GM21786 (cell line): ENCODE measurements around the gene OR6C1.
"Not testable (repeated sequence)": the region's sequence is repeated elsewhere in the genome, so short reads cannot be mapped to it uniquely, and the experiment has no call there.

Experiments
- ATAC-seq: cut with Tn5 transposase; IDR thresholded peaks from one replicate; pipeline ENCODE4 v1.9.1; 2021; ENCODE audit not compliant: unreplicated experiment

The OR6C1 gene

GRCh38 chr12:55314043-55314442 is at the start of gene OR6C1:
Gene OR6C1, plus strand, starts transcription at chr12:55314343. Its CDS starts 6,257 bp downstream, at chr12:55320600.
- no peak for ATAC-seq

DNA sequence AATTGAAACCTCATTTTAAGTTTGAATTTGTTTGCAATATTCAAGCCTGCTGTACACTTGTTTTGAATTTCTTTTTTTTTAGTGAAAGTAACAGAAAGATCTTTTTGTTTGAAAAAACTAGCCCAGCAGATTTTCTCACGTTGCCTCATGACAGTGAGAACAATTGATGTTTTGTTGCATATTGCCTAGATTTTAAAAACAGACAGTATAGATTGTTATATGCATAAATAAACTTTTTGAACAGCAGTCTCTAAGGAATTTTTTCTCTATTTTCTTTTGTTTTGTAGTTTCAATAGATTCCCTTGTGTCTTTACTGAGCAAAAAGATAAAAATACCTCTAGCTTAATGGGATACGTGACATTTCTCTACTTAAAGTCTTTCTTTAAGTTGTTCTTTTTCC is 33.2 kb upstream of the OR6C1 start:
- no peak for ATAC-seq

DNA sequence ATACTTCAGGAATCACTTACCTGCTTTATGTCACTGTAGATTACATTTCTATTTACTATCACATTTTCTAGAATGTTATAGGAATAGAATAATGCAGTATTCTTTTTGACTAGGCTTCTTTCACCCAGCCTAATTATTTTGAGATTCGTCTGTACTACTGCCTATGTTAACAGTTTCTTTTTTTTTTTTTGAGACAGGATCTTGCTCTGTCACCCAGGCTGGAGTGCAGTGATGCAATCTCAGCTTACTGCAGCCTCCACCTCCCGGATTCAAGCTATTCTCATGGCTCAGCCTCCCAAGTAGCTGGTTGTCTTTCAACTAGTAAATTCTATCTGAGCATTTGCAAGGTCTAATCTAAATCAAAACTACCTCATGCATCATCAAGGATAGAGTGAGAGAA is 24.1 kb upstream of the OR6C1 start:
- ATAC-seq = no peak

DNA sequence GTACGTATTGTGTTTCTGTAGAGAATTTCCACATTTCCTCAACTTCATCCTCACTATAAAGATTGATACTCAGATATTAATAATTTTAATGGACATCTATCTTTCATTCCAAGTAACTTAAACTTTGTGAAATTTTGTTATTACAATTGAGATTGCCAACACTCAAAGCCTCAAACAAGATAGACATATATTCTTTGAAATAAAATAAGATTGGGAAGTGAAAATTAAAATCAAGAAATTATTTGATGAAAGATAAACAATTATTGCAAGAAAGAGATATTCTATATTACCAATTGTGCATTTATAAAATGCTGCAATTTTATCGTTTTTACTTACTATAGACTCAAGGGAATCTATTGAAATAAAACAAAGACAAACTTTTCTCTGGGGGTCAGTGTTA is 17.7 kb upstream of the OR6C1 start, which contains the start of gene OR6C6:
Gene OR6C6, minus strand, starts transcription at position 101 of the 400 bp plus-strand sequence. CDS start 1,337 bp downstream, outside the sequence.
- no peak for ATAC-seq

GRCh38 chr12:55320201-55320600 is 6.1 kb downstream of the OR6C1 start:
- no peak for ATAC-seq

- ATAC-seq = not testable (repeated sequence)
Observed at GRCh38 chr12:55325801-55326200, 11.7 kb downstream of the OR6C1 start.

DNA sequence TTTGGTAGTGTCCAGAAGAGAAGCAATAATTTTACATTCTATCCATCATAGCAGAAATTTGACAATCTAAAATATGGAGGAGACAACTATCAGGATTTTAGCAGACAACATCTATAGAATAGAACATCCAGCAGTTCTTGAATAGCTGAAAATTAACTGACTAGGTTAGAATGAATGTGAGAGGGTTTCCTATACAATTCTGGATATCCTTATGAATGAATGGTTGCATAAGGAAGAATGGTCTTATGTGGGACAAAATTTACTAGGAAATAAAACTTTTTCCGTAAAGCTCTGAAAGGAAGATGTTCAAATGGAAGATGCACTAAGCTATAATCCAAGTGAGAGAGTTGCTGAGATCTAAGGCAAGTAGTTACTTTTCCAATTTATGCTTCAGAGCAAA is 16.3 kb downstream of the OR6C1 start, which contains the start of gene OR6C3:
Gene OR6C3, plus strand, starts transcription at position 301 of the 400 bp plus-strand sequence. CDS start 955 bp downstream, outside the sequence.
- no peak for ATAC-seq

GRCh38 chr12:55336002-55336401 is 21.9 kb downstream of the OR6C1 start:
- no peak for ATAC-seq

GRCh38 chr12:55355338-55355737 is 41.2 kb downstream of the OR6C1 start:
- not testable (repeated sequence) for ATAC-seq

GRCh38 chr12:55362675-55363074 is 48.5 kb downstream of the OR6C1 start, which contains the start of gene OR6C75:
Gene OR6C75, plus strand, starts transcription at chr12:55362975. Its CDS starts 2,136 bp downstream, at chr12:55365111.
- ATAC-seq = no peak

GRCh38 chr12:55365086-55365485 is 50.9 kb downstream of the OR6C1 start:
- ATAC-seq = no peak
